ENCODE data around the gene CELF5.
"Not testable (repeated sequence)": the region's sequence is repeated elsewhere in the genome, so short reads cannot be mapped to it uniquely, and the experiment has no call there.

CELF5 gene

GRCh38 chr19:3295581-3295980, 71.1 kb downstream of the CELF5 start:
- DNase-seq = no peak

- DNase-seq = no peak
Observed at GRCh38 chr19:3296034-3296433, 71.6 kb downstream of the CELF5 start.

GRCh38 chr19:3296446-3296845, 72.0 kb downstream of the CELF5 start:
- DNase-seq = no peak

- DNase-seq = no peak
Observed at GRCh38 chr19:3298853-3299449, 74.5 kb downstream of the CELF5 start.

- DNase-seq = not testable (repeated sequence)
Observed at GRCh38 chr19:3300566-3300965, 76.1 kb downstream of the CELF5 start.

GRCh38 chr19:3302755-3303154, 78.3 kb downstream of the CELF5 start:
- no peak for DNase-seq

GRCh38 chr19:3304871-3305423, 80.5 kb downstream of the CELF5 start:
- DNase-seq = peak; percentile 59

GRCh38 chr19:3309724-3310123, 85.3 kb downstream of the CELF5 start:
- DNase-seq = no peak

- no peak for DNase-seq
Observed at GRCh38 chr19:3310280-3310679, 85.8 kb downstream of the CELF5 start.

- DNase-seq = no peak
Observed at GRCh38 chr19:3310711-3311110, 86.2 kb downstream of the CELF5 start.

- DNase-seq = no peak
Observed at GRCh38 chr19:3313199-3313575, 88.7 kb downstream of the CELF5 start.

- DNase-seq = no peak
Observed at GRCh38 chr19:3314962-3315675, 90.7 kb downstream of the CELF5 start.

- no peak for DNase-seq
Observed at GRCh38 chr19:3315676-3315973, 91.2 kb downstream of the CELF5 start.

GRCh38 chr19:3316132-3316648, 91.7 kb downstream of the CELF5 start:
- no peak for DNase-seq

GRCh38 chr19:3316659-3317207, 92.3 kb downstream of the CELF5 start:
- DNase-seq = no peak

GRCh38 chr19:3319643-3320353, 95.3 kb downstream of the CELF5 start:
- DNase-seq = no peak

GRCh38 chr19:3320354-3320670, 95.9 kb downstream of the CELF5 start:
- DNase-seq = no peak

GRCh38 chr19:3320853-3321252, 96.4 kb downstream of the CELF5 start:
- DNase-seq = no peak

GRCh38 chr19:3321696-3322095, 97.2 kb downstream of the CELF5 start:
- DNase-seq = no peak

- DNase-seq = no peak
Observed at GRCh38 chr19:3322199-3322978, 97.9 kb downstream of the CELF5 start.

GRCh38 chr19:3323026-3323425, 98.6 kb downstream of the CELF5 start:
- DNase-seq = no peak

GRCh38 chr19:3323658-3324057, 99.2 kb downstream of the CELF5 start:
- DNase-seq = no peak

GRCh38 chr19:3324405-3324856, 100.0 kb downstream of the CELF5 start:
- peak; percentile 21 for DNase-seq

Measured in fibroblast of upper back skin (primary cell).